Uterus (tissue), 2 donors: ENCODE results near the gene FAM43A.

Source experiments
- POLR2A ChIP-seq, 2 donors: fragments of 450-650 bp; IDR thresholded peaks; one replicate each; pipeline ENCODE4 v1.6.1; 2016; ENCODE audit warnings: antibody characterized with exemption in 2 of 2, mild to moderate bottlenecking in 1 of 2, moderate library complexity in 1 of 2
- TF ChIP-seq, protein P1 (sequence below), 4 experiments: fragments of 200-600 bp in 2 of 4; fragments of 450-650 bp in 2 of 4; sonication (generic) in 2 of 4; IDR thresholded peaks; one replicate each; pipeline ENCODE4 v1.5.1; 2016 to 2019; ENCODE audit warnings: antibody characterized with exemption in 4 of 4, mild to moderate bottlenecking in 2 of 4, moderate library complexity in 1 of 4

DNA sequence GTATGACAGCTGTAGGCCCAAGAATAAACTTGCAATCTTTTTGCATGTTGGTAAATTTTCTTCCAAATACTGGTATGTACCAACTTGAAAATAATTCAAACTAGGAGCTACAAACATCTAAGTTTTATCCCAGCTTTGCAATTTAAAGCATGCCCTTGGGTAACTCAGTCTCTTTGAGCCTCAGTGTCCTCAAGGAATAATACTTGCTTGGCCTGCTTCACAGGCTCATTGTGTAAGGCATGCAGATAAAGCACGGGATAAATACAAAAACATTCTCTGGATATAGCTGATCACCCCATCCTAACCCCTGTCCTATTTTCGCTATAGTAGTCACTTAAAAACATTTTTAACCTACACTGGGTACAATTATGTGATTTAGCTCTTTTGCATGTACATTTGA lies 42.9 kb upstream of the FAM43A start:
- no peak for TF ChIP-seq POLR2A (IDR thresholded peaks at IDR 0.05)
- TF ChIP-seq, protein P1, sequence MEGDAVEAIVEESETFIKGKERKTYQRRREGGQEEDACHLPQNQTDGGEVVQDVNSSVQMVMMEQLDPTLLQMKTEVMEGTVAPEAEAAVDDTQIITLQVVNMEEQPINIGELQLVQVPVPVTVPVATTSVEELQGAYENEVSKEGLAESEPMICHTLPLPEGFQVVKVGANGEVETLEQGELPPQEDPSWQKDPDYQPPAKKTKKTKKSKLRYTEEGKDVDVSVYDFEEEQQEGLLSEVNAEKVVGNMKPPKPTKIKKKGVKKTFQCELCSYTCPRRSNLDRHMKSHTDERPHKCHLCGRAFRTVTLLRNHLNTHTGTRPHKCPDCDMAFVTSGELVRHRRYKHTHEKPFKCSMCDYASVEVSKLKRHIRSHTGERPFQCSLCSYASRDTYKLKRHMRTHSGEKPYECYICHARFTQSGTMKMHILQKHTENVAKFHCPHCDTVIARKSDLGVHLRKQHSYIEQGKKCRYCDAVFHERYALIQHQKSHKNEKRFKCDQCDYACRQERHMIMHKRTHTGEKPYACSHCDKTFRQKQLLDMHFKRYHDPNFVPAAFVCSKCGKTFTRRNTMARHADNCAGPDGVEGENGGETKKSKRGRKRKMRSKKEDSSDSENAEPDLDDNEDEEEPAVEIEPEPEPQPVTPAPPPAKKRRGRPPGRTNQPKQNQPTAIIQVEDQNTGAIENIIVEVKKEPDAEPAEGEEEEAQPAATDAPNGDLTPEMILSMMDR (IDR thresholded peaks at IDR 0.05), result no peak
